ENCODE measurements around the gene SERINC5.

SERINC5 gene

DNA sequence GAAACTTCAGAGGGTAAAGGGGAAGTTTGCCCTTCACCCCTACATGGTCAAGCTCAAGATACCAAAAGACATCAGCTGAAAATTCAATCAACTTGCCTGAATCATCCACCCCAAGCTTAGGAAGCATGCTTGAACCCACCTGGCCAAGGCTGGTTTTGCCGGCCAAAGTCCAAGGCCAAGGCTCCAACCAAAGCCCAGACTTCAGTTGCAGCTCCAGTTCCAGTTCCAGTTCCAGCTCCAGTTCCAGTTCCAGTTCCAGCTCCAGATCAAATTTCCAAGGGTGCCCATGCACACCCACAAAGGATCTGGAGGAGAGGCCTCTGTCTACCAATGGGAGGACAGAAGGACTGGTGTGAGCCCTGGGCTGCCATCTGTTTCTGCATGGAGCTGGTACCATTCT, 4.6 kb upstream of the SERINC5 start:
- no peak overlapping the region for H3K4ac ChIP-seq (ENCODE audit: low read length)
- H3K9me3 ChIP-seq (replicated peaks in 1 of 2; ENCODE audit: control insufficient read depth in 2 of 2, insufficient read depth in 1 of 2, low read depth in 1 of 2, low read length in 2 of 2): no peaks in the 10 kb centered on the region
- H2BK5ac ChIP-seq (ENCODE audit: low read length): no peak overlapping the region
- H3K9ac ChIP-seq (ENCODE audit: low read depth, low read length, poor library complexity): no peak overlapping the region
- no peak overlapping the region for H3K18ac ChIP-seq (ENCODE audit: low read length)
- no peak overlapping the region for H2AFZ ChIP-seq (ENCODE audit: low read length)
- no CpG with 5 or more reads among the region's 1 CpG for WGBS, 2 donors (ENCODE audit: extremely low coverage in 2 of 2, insufficient read length in 2 of 2, insufficient replicate concordance in 1 of 2)
- H2BK12ac ChIP-seq (ENCODE audit: low read length): no peak overlapping the region
- no peak overlapping the region for H3K4me2 ChIP-seq (ENCODE audit: insufficient read depth, low read length, poor library complexity, severe bottlenecking)
- no peak overlapping the region for H4K8ac ChIP-seq (ENCODE audit: low read depth, low read length)
- no peak overlapping the region for H3K4me3 ChIP-seq (ENCODE audit: low read length in 2 of 2)
- peaks cover 4 to 7% of the 10 kb centered on the region in 2 donors for H3K4me1 ChIP-seq (ENCODE audit: control insufficient read depth in 2 of 2, insufficient read depth in 1 of 2, low read depth in 1 of 2, low read length in 2 of 2)
- H3K14ac ChIP-seq (ENCODE audit: low read length): no peak overlapping the region
- H3K27ac ChIP-seq (replicated peaks; ENCODE audit: low read length): no peak overlapping the region
- no peak for DNase-seq (ENCODE audit: low spot score)
- H2BK120ac ChIP-seq (ENCODE audit: low read depth, low read length): no peak overlapping the region
- no peaks in the 10 kb centered on the region for H3K36me3 ChIP-seq (replicated peaks in 1 of 2; ENCODE audit: control insufficient read depth in 2 of 2, insufficient read depth in 2 of 2, low read length in 2 of 2)
- no peak overlapping the region for H2BK15ac ChIP-seq (ENCODE audit: low read length)
- H4K91ac ChIP-seq (ENCODE audit: low read depth, low read length, poor library complexity): no peak overlapping the region
- H3K79me1 ChIP-seq (ENCODE audit: low read depth, low read length): peaks cover 2% of the 10 kb centered on the region
- H3K27me3 ChIP-seq (ENCODE audit: control insufficient read depth in 3 of 3, insufficient read depth in 3 of 3, low read depth in 1 of 3, low read length in 3 of 3): no peaks in the 10 kb centered on the region
- no peak overlapping the region for H2AK5ac ChIP-seq (ENCODE audit: low read depth, low read length)
- no peak overlapping the region for H3K23ac ChIP-seq (ENCODE audit: low read depth, low read length, poor library complexity)

DNA sequence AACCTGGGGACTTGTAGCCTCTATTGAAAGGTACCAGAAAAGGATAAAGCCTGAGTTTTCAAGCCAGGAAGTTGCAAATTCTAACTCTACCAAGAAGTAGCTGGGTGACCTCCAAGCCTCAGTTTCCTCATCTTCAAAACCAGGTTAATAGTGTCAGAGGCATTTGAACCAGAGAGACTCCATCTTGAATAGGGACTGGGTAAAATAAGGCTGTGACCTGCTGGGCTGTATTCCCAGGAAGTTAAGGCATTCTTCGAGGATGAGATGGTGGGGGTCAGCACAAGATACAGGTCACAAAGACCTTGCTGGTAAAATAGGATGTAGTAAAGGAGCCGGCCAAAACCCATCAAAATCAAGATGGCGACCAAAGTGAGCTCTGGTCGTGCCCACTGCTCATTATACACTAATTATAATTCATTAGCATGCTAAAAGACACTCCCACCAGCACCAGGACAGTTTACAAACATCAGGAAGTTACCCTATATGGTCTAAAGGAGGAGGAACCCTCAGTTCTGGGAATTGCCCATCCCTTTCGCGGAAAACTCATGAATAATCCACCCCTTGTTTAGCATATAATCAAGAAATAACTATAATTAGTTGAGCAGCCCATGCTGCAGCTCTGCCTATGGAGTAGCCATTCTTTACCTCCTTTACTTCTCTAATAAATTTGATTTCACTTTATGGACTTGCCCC, 3.8 kb upstream of the SERINC5 start:
- Histone ChIP-seq H4K91ac (ENCODE audit: low read depth, low read length, poor library complexity) (no peak overlapping the region), H2AFZ (ENCODE audit: low read length) (no peak overlapping the region), H2BK15ac (ENCODE audit: low read length) (no peak overlapping the region), H3K18ac (ENCODE audit: low read length) (no peak overlapping the region), H3K4me1 (ENCODE audit: control insufficient read depth in 2 of 2, insufficient read depth in 1 of 2, low read depth in 1 of 2, low read length in 2 of 2) (peaks cover 4 to 9% of the 10 kb centered on the region in 2 donors), H3K79me1 (ENCODE audit: low read depth, low read length) (peaks cover 2% of the 10 kb centered on the region), H3K23ac (ENCODE audit: low read depth, low read length, poor library complexity) (no peak overlapping the region), H2BK5ac (ENCODE audit: low read length) (no peak overlapping the region), H2AK5ac (ENCODE audit: low read depth, low read length) (no peak overlapping the region), H3K36me3 (replicated peaks in 1 of 2; ENCODE audit: control insufficient read depth in 2 of 2, insufficient read depth in 2 of 2, low read length in 2 of 2) (no peaks in the 10 kb centered on the region), H3K4me3 (ENCODE audit: low read length in 2 of 2) (no peak overlapping the region), H4K8ac (ENCODE audit: low read depth, low read length) (no peak overlapping the region), H3K14ac (ENCODE audit: low read length) (no peak overlapping the region), H3K9me3 (replicated peaks in 1 of 2; ENCODE audit: control insufficient read depth in 2 of 2, insufficient read depth in 1 of 2, low read depth in 1 of 2, low read length in 2 of 2) (no peaks in the 10 kb centered on the region), H3K4ac (ENCODE audit: low read length) (no peak overlapping the region), H2BK12ac (ENCODE audit: low read length) (no peak overlapping the region), H3K27ac (replicated peaks; ENCODE audit: low read length) (no peak overlapping the region), H3K27me3 (ENCODE audit: control insufficient read depth in 3 of 3, insufficient read depth in 3 of 3, low read depth in 1 of 3, low read length in 3 of 3) (peaks cover 0 to 2% (median 0%) of the 10 kb centered on the region in 3 experiments), H3K9ac (ENCODE audit: low read depth, low read length, poor library complexity) (no peak overlapping the region), H3K4me2 (ENCODE audit: insufficient read depth, low read length, poor library complexity, severe bottlenecking) (no peak overlapping the region), H2BK120ac (ENCODE audit: low read depth, low read length) (no peak overlapping the region)
- no CpG with 5 or more reads among the region's 6 CpGs for WGBS, 2 donors (ENCODE audit: extremely low coverage in 2 of 2, insufficient read length in 2 of 2, insufficient replicate concordance in 1 of 2)
- no peak for DNase-seq (ENCODE audit: low spot score)

DNA sequence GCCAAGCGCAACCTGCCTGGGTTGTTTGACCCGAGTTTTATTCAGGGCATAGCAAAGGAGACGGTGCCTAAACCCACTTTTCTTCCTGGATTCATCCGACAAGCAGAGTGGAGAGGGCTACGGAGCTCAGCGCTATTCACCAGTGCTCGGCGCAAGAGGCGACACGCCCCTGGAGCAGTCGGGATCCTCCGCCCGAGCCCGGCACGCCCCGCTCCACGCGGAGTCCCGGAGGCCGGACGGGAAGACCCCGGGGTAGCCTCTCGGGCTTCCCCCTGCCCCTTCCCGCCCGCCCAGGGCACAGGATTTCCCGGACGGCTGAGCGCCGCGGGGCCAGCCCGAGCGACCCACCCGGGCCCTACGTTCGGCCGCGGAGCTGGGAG, 427 bp downstream of the SERINC5 start:
- no peak overlapping the region for H4K91ac ChIP-seq (ENCODE audit: low read depth, low read length, poor library complexity)
- no peak overlapping the region for H3K27ac ChIP-seq (replicated peaks; ENCODE audit: low read length)
- H2AFZ ChIP-seq (ENCODE audit: low read length): peak overlapping the region; percentile 95
- H2AK5ac ChIP-seq (ENCODE audit: low read depth, low read length): no peak overlapping the region
- H3K4ac ChIP-seq (ENCODE audit: low read length): no peak overlapping the region
- H3K4me2 ChIP-seq (ENCODE audit: insufficient read depth, low read length, poor library complexity, severe bottlenecking): peak overlapping the region; percentile 86
- H3K36me3 ChIP-seq (replicated peaks in 1 of 2; ENCODE audit: control insufficient read depth in 2 of 2, insufficient read depth in 2 of 2, low read length in 2 of 2): no peaks in the 10 kb centered on the region
- no peak overlapping the region for H2BK15ac ChIP-seq (ENCODE audit: low read length)
- peaks cover 13 to 22% of the 10 kb centered on the region in 2 donors for H3K4me1 ChIP-seq (ENCODE audit: control insufficient read depth in 2 of 2, insufficient read depth in 1 of 2, low read depth in 1 of 2, low read length in 2 of 2)
- WGBS, 2 donors (ENCODE audit: extremely low coverage in 2 of 2, insufficient read length in 2 of 2, insufficient replicate concordance in 1 of 2): no CpG with 5 or more reads among the region's 37 CpGs
- H3K18ac ChIP-seq (ENCODE audit: low read length): peak overlapping the region; percentile 96
- H4K8ac ChIP-seq (ENCODE audit: low read depth, low read length): no peak overlapping the region
- peak; percentile 49 for DNase-seq (ENCODE audit: low spot score)
- peak overlapping the region; percentile 40 for H2BK5ac ChIP-seq (ENCODE audit: low read length)
- H3K14ac ChIP-seq (ENCODE audit: low read length): no peak overlapping the region
- peak overlapping the region; percentile 11 for H2BK120ac ChIP-seq (ENCODE audit: low read depth, low read length)
- H3K27me3 ChIP-seq (ENCODE audit: control insufficient read depth in 3 of 3, insufficient read depth in 3 of 3, low read depth in 1 of 3, low read length in 3 of 3): peaks cover 0 to 8% (median 0%) of the 10 kb centered on the region in 3 experiments
- H3K4me3 ChIP-seq (ENCODE audit: low read length in 2 of 2): peak overlapping the region; percentile 89 to 97
- H3K9ac ChIP-seq (ENCODE audit: low read depth, low read length, poor library complexity): peak overlapping the region; percentile 71
- H3K9me3 ChIP-seq (replicated peaks in 1 of 2; ENCODE audit: control insufficient read depth in 2 of 2, insufficient read depth in 1 of 2, low read depth in 1 of 2, low read length in 2 of 2): no peaks in the 10 kb centered on the region
- peaks cover 9% of the 10 kb centered on the region for H3K79me1 ChIP-seq (ENCODE audit: low read depth, low read length)
- H3K23ac ChIP-seq (ENCODE audit: low read depth, low read length, poor library complexity): peak overlapping the region; percentile 90
- no peak overlapping the region for H2BK12ac ChIP-seq (ENCODE audit: low read length)

DNA sequence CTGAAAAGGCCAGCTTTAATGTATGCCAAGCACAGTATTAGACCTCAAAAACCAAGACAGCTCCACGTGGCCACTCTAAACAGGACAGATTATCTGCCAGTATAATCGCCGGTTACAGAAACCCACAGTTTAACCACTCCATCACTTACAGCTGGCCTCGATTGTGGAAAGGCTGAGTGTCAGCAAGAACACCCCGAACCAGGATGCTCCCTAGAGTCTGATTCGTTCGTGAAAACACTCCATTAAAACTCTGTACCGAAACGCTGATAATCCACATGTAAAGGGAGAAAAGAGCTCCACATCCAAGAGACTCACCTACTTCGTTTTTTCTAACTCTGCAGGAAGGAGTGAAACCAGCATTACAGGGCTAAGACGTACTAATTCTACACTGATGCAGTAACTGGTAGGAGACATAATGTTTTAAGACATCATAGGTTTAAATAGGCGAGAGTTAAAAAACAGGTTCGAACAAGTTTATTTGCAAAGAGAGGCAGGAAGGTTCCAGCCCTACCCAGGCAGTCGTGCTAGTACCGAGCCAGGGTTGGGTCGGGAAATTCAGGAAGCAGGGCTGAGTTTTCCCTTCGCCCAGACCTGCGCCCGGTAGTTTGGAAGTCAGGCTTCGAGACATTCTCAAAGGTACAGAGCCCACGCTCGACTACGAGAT, 949 bp downstream of the SERINC5 start:
- H3K18ac ChIP-seq (ENCODE audit: low read length): peak overlapping the region; percentile 9
- no peak overlapping the region for H3K14ac ChIP-seq (ENCODE audit: low read length)
- no peak overlapping the region for H2AK5ac ChIP-seq (ENCODE audit: low read depth, low read length)
- H2BK12ac ChIP-seq (ENCODE audit: low read length): no peak overlapping the region
- H3K4me1 ChIP-seq (ENCODE audit: control insufficient read depth in 2 of 2, insufficient read depth in 1 of 2, low read depth in 1 of 2, low read length in 2 of 2): peaks cover 13 to 24% of the 10 kb centered on the region in 2 donors
- no peak overlapping the region for H2BK15ac ChIP-seq (ENCODE audit: low read length)
- WGBS, 2 donors (ENCODE audit: extremely low coverage in 2 of 2, insufficient read length in 2 of 2, insufficient replicate concordance in 1 of 2): no CpG with 5 or more reads among the region's 23 CpGs
- no peak overlapping the region for H2BK120ac ChIP-seq (ENCODE audit: low read depth, low read length)
- peak overlapping the region; percentile 89 to 97 for H3K4me3 ChIP-seq (ENCODE audit: low read length in 2 of 2)
- H3K4ac ChIP-seq (ENCODE audit: low read length): no peak overlapping the region
- H3K23ac ChIP-seq (ENCODE audit: low read depth, low read length, poor library complexity): no peak overlapping the region
- no peaks in the 10 kb centered on the region for H3K9me3 ChIP-seq (replicated peaks in 1 of 2; ENCODE audit: control insufficient read depth in 2 of 2, insufficient read depth in 1 of 2, low read depth in 1 of 2, low read length in 2 of 2)
- H4K91ac ChIP-seq (ENCODE audit: low read depth, low read length, poor library complexity): no peak overlapping the region
- H3K36me3 ChIP-seq (replicated peaks in 1 of 2; ENCODE audit: control insufficient read depth in 2 of 2, insufficient read depth in 2 of 2, low read length in 2 of 2): no peaks in the 10 kb centered on the region
- H4K8ac ChIP-seq (ENCODE audit: low read depth, low read length): no peak overlapping the region
- H3K27ac ChIP-seq (replicated peaks; ENCODE audit: low read length): no peak overlapping the region
- peak overlapping the region; percentile 86 for H3K4me2 ChIP-seq (ENCODE audit: insufficient read depth, low read length, poor library complexity, severe bottlenecking)
- no peak for DNase-seq (ENCODE audit: low spot score)
- H3K9ac ChIP-seq (ENCODE audit: low read depth, low read length, poor library complexity): peak overlapping the region; percentile 71
- peaks cover 0 to 8% (median 0%) of the 10 kb centered on the region in 3 experiments for H3K27me3 ChIP-seq (ENCODE audit: control insufficient read depth in 3 of 3, insufficient read depth in 3 of 3, low read depth in 1 of 3, low read length in 3 of 3)
- no peak overlapping the region for H2BK5ac ChIP-seq (ENCODE audit: low read length)
- H3K79me1 ChIP-seq (ENCODE audit: low read depth, low read length): peaks cover 9% of the 10 kb centered on the region
- peak overlapping the region; percentile 95 for H2AFZ ChIP-seq (ENCODE audit: low read length)

Data from neuronal stem cell (in vitro differentiated cells).